ENCODE results near the gene RAB37.

RAB37 gene

GRCh38 chr17:74742978-74743545, 6.0 kb downstream of the RAB37 start:
- H3K4me2 ChIP-seq (ENCODE audit: low read depth, low read length, poor library complexity, severe bottlenecking) = peak overlapping the region; percentile 78
- peaks cover 86% of the 10 kb centered on the region for H3K4me1 ChIP-seq (ENCODE audit: insufficient read depth, low read length, poor library complexity, severe bottlenecking)
- H3K9ac ChIP-seq (ENCODE audit: low read depth, low read length, poor library complexity, severe bottlenecking) = peak overlapping the region; percentile 72

GRCh38 chr17:74743755-74744154, 6.7 kb downstream of the RAB37 start:
- no peaks in the 10 kb centered on the region for H3K9me2 ChIP-seq (replicated peaks; ENCODE audit: low read depth, low read length)
- H3K4me3 ChIP-seq (ENCODE audit: low read length, poor library complexity, severe bottlenecking) = peak overlapping the region; percentile 37
- H2AFZ ChIP-seq (ENCODE audit: low read length) = no peak overlapping the region
- TF ChIP-seq EZH2phosphoT487 (IDR thresholded peaks at IDR 0.05; ENCODE audit: borderline replicate concordance) (no peak), CTCF (conservative IDR thresholded peaks at IDR 0.05; ENCODE audit: low read length) (no peak)
- no peaks in the 10 kb centered on the region for H3K9me3 ChIP-seq (ENCODE audit: insufficient read depth, low read depth, low read length)
- peaks cover 23% of the 10 kb centered on the region; the same call in 1 of the 2 replicates for H3F3A ChIP-seq (ENCODE audit: low read depth)
- peak overlapping the region; percentile 72 for H3K9ac ChIP-seq (ENCODE audit: low read depth, low read length, poor library complexity, severe bottlenecking)
- peak overlapping the region; percentile 78 for H3K4me2 ChIP-seq (ENCODE audit: low read depth, low read length, poor library complexity, severe bottlenecking)
- H3K4me1 ChIP-seq (ENCODE audit: insufficient read depth, low read length, poor library complexity, severe bottlenecking) = peaks cover 84% of the 10 kb centered on the region
- H3K27me3 ChIP-seq (ENCODE audit: insufficient read depth, low read length, poor library complexity, severe bottlenecking) = peaks cover 2% of the 10 kb centered on the region
- H3K79me2 ChIP-seq (ENCODE audit: insufficient read depth, low read length) = peaks cover 67% of the 10 kb centered on the region
- no peaks in the 10 kb centered on the region for H3K36me3 ChIP-seq (ENCODE audit: insufficient read depth, low read length)
- peaks cover 7% of the 10 kb centered on the region for H4K20me1 ChIP-seq (ENCODE audit: insufficient read depth, low read length, poor library complexity, severe bottlenecking)

More at GRCh38 chr17:74742978-74743545, 6.0 kb downstream of the RAB37 start:
- Histone ChIP-seq H2AFZ (ENCODE audit: low read length) (no peak overlapping the region), H3K9me2 (replicated peaks; ENCODE audit: low read depth, low read length) (no peaks in the 10 kb centered on the region), H4K20me1 (ENCODE audit: insufficient read depth, low read length, poor library complexity, severe bottlenecking) (peaks cover 4% of the 10 kb centered on the region), H3K9me3 (ENCODE audit: insufficient read depth, low read depth, low read length) (no peaks in the 10 kb centered on the region), H3K4me3 (ENCODE audit: low read length, poor library complexity, severe bottlenecking) (peak overlapping the region; percentile 62), H3F3A (ENCODE audit: low read depth) (peaks cover 23% of the 10 kb centered on the region; the same call in 1 of the 2 replicates), H3K27me3 (ENCODE audit: insufficient read depth, low read length, poor library complexity, severe bottlenecking) (no peaks in the 10 kb centered on the region), H3K79me2 (ENCODE audit: insufficient read depth, low read length) (peaks cover 64% of the 10 kb centered on the region), H3K36me3 (ENCODE audit: insufficient read depth, low read length) (no peaks in the 10 kb centered on the region)
- no peak for TF ChIP-seq CTCF (conservative IDR thresholded peaks at IDR 0.05; ENCODE audit: low read length)
- TF ChIP-seq EZH2phosphoT487 (IDR thresholded peaks at IDR 0.05; ENCODE audit: borderline replicate concordance) = no peak

GRCh38 chr17:74744349-74744713, 7.3 kb downstream of the RAB37 start:
- Histone ChIP-seq H3K9me3 (ENCODE audit: insufficient read depth, low read depth, low read length) (no peaks in the 10 kb centered on the region), H3K9me2 (replicated peaks; ENCODE audit: low read depth, low read length) (no peaks in the 10 kb centered on the region), H3K36me3 (ENCODE audit: insufficient read depth, low read length) (no peaks in the 10 kb centered on the region), H4K20me1 (ENCODE audit: insufficient read depth, low read length, poor library complexity, severe bottlenecking) (peaks cover 12% of the 10 kb centered on the region), H3F3A (ENCODE audit: low read depth) (peaks cover 21% of the 10 kb centered on the region; the same call in 1 of the 2 replicates), H3K4me3 (ENCODE audit: low read length, poor library complexity, severe bottlenecking) (peak overlapping the region; percentile 37), H3K4me2 (ENCODE audit: low read depth, low read length, poor library complexity, severe bottlenecking) (peak overlapping the region; percentile 78), H3K27me3 (ENCODE audit: insufficient read depth, low read length, poor library complexity, severe bottlenecking) (peaks cover 7% of the 10 kb centered on the region), H3K9ac (ENCODE audit: low read depth, low read length, poor library complexity, severe bottlenecking) (peak overlapping the region; percentile 49), H3K4me1 (ENCODE audit: insufficient read depth, low read length, poor library complexity, severe bottlenecking) (peaks cover 78% of the 10 kb centered on the region), H2AFZ (ENCODE audit: low read length) (no peak overlapping the region), H3K79me2 (ENCODE audit: insufficient read depth, low read length) (peaks cover 67% of the 10 kb centered on the region)
- TF ChIP-seq EZH2phosphoT487 (IDR thresholded peaks at IDR 0.05; ENCODE audit: borderline replicate concordance) (no peak), CTCF (conservative IDR thresholded peaks at IDR 0.05; ENCODE audit: low read length) (no peak)

Data from Loucy (cell line).